ENCODE results near the gene ATF2.

DNA sequence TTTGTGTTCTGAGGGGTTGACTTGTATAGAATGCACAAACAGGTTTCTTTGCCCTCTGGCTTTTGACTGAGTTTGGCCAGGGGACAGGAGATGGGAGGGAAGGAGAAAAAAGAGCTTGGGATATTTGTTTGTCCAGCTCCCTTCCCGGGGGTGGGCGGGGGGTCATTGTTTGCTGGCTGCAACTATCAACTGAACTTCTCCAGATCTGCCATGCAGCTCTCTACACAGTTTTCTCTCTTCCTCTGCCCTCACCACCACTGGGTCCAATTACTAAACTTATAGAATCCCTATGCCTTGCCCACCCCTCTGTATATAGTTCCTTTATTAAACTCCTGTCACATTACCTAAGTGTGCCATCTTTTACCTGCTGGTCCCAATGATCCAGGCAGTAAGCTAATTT lies 130.1 kb downstream of the ATF2 start:
- TF ChIP-seq, protein P1, sequence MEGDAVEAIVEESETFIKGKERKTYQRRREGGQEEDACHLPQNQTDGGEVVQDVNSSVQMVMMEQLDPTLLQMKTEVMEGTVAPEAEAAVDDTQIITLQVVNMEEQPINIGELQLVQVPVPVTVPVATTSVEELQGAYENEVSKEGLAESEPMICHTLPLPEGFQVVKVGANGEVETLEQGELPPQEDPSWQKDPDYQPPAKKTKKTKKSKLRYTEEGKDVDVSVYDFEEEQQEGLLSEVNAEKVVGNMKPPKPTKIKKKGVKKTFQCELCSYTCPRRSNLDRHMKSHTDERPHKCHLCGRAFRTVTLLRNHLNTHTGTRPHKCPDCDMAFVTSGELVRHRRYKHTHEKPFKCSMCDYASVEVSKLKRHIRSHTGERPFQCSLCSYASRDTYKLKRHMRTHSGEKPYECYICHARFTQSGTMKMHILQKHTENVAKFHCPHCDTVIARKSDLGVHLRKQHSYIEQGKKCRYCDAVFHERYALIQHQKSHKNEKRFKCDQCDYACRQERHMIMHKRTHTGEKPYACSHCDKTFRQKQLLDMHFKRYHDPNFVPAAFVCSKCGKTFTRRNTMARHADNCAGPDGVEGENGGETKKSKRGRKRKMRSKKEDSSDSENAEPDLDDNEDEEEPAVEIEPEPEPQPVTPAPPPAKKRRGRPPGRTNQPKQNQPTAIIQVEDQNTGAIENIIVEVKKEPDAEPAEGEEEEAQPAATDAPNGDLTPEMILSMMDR (IDR thresholded peaks at IDR 0.05), result no peak
- TF ChIP-seq POLR2A (IDR thresholded peaks at IDR 0.05; ENCODE audit: low read depth) (no peak), POLR2AphosphoS5 (IDR thresholded peaks at IDR 0.05) (no peak)
